ENCODE data around the gene EPB41L4B.
"Not testable (repeated sequence)": the region's sequence is repeated elsewhere in the genome, so short reads cannot be mapped to it uniquely, and the experiment has no call there.

The EPB41L4B gene

DNA sequence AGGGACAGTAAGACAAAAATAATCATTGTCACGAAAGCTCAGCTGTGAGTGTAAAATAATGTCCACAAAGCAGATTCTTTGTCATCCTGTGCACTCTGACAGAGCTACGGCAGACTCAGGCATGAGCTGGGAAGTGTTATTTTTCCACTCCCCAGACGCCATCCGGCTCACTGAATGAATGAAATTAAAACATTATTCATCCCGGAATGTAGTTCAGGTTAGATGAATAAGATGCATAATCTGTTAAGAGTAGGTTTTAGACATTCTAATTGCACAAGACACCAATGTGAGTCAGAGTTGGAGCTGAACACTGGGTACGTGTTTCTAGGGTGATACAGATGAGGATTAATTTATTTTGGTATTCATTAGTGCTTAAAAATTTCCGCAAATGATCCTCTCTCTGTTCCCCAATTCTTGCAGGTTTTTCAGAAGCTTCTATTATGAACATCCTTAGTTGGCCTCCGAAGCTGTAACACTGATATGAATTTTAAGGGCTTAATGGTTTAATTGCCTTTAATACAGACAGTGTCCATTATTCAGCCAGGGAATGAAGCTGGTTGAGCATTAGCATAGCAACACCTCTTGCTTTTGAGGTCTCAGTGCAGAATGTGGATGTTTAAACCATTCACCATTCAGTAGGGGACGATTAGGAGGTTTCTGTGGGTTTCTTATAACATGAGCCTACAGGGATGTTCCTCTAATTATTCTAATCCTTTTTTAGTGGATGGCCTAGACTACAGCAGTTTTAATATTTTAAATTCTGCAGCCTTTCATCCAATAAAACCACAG is 88.2 kb downstream of the EPB41L4B start:
- DNase-seq (ENCODE audit: low spot score in 2 of 2) (no peak), ATAC-seq (no peak)
- Mint-ChIP-seq H3K27ac (no peak overlapping the region), H3K4me3 (no peak overlapping the region), H3K4me1 (no peaks in the 10 kb centered on the region), H3K9me3 (no peaks in the 10 kb centered on the region), H3K36me3 (no peaks in the 10 kb centered on the region)

DNA sequence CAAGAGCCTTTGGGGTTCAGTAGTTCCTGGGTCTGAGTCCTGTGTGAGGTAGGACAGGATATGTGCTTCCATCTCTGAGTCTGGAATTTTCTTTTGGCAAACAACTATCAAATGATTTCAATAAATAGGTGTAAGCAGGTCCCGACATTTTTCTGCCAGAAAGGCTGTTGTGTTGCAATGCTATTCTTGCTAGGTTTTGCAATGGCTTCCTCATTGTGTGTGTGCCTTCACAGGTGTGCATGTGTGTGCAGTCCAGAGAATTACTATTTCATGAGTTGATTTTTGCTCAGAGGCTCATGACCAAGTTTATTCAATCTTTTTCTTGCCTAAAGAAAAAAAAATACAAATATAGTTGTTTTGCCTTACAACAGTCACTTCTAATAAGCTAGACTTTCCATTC is 89.3 kb downstream of the EPB41L4B start:
- Mint-ChIP-seq H3K36me3 (no peaks in the 10 kb centered on the region), H3K9me3 (no peaks in the 10 kb centered on the region), H3K4me1 (no peaks in the 10 kb centered on the region), H3K27ac (no peak overlapping the region), H3K4me3 (no peak overlapping the region)
- no peak for DNase-seq (ENCODE audit: low spot score in 2 of 2)
- no peak for ATAC-seq

DNA sequence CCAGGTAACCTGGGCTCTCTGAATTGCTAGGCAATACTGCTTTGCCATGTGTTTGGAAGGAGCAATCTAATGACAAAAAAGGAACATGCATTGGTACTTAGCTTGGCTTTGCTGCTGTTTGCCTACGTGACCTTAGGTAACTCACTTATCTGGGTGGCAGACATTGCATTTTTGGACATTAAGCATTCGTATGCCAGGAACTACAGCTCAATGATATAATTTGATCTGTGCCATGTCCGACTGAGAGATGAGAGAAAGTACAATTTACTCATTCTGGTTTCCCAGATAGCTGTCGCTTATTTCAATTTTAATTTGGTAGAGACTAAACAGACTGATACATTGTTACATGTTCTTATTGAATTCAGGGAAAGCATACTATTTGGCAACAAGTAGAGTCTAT is 90.6 kb downstream of the EPB41L4B start:
- DNase-seq (ENCODE audit: low spot score in 2 of 2) = no peak
- H3K9me3 Mint-ChIP-seq = no peaks in the 10 kb centered on the region
- H3K27ac Mint-ChIP-seq = no peak overlapping the region
- no peaks in the 10 kb centered on the region for H3K4me1 Mint-ChIP-seq
- no peak for ATAC-seq
- H3K4me3 Mint-ChIP-seq = no peak overlapping the region
- H3K36me3 Mint-ChIP-seq = no peaks in the 10 kb centered on the region

DNA sequence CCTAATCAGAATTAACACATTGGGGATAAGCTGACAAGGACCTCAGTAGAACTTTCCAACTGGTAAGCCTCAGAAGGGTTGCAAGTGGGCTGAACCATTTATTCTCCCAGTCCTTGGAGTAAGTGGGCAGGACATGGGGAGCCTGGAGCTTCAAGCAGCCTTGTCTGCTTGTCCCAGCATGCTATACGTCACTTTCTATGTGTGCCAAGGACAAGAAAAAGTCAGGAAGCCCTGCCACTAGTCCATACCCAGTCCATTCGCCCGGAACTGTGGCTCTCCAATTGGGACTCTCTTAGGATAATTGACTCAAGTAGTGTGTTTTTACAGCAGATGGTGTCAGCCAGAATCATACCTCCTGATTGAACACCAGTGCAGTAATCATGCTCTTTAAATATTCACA is 91.2 kb downstream of the EPB41L4B start:
- H3K27ac Mint-ChIP-seq = no peak overlapping the region
- ATAC-seq (no peak), DNase-seq (ENCODE audit: low spot score in 2 of 2) (no peak)
- no peaks in the 10 kb centered on the region for H3K9me3 Mint-ChIP-seq
- H3K4me1 Mint-ChIP-seq = no peaks in the 10 kb centered on the region
- no peaks in the 10 kb centered on the region for H3K36me3 Mint-ChIP-seq
- no peak overlapping the region for H3K4me3 Mint-ChIP-seq

DNA sequence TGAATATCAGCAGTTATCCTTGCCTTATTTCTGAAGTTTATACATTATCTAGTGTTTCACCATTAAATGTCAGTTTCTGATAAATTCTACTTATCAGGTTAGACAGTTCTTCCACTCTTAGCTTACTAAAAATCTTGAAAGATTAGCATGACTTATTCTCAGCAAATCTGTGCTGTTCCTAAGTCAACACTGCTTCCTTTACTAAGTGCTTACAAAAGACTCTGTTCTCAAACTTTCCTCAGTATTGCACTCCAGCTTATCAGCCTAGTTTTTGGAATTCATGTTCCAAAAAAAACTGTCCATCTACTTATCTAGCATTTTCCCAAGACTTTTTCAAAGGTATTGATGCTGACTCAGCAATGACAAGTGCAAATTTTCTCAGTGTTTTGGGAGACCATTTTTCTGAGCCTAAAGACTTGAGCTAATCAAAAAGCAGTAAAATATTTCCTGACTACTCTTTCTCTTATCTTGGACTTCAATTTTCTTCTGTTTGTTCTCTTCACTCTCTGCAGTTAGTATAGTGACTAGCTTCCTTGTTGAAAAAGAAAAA is 92.7 kb downstream of the EPB41L4B start:
- Mint-ChIP-seq H3K9me3 (no peaks in the 10 kb centered on the region), H3K36me3 (no peaks in the 10 kb centered on the region), H3K4me3 (no peak overlapping the region), H3K4me1 (no peaks in the 10 kb centered on the region), H3K27ac (no peak overlapping the region)
- ATAC-seq (no peak), DNase-seq (ENCODE audit: low spot score in 2 of 2) (no peak)

DNA sequence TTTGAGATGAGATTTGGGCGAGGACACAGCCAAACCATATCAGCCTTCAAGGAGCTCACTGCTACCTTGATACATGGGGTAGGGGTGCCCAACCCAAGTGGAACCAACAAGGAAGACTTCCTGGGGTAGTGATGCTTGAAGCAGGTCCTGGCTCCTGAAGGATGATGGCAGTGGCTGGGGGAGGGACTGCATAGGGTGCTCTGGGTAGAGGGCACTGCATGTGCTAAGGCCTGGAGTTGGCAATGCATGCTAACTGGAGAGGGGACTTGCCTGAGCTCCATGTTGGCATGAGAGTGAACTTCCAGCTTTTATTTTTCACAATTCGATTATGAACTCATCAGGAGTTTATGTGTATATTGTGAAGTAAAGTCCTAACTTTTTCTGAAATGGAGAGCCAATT is 95.2 kb downstream of the EPB41L4B start:
- no peak overlapping the region for H3K27ac Mint-ChIP-seq
- DNase-seq (ENCODE audit: low spot score in 2 of 2) (no peak), ATAC-seq (no peak)
- H3K36me3 Mint-ChIP-seq = no peaks in the 10 kb centered on the region
- no peaks in the 10 kb centered on the region for H3K9me3 Mint-ChIP-seq
- no peaks in the 10 kb centered on the region for H3K4me1 Mint-ChIP-seq
- no peak overlapping the region for H3K4me3 Mint-ChIP-seq

GRCh38 chr9:109224751-109225150 is 96.1 kb downstream of the EPB41L4B start:
- no peak for DNase-seq (ENCODE audit: low spot score in 2 of 2)
- Mint-ChIP-seq H3K36me3 (no peaks in the 10 kb centered on the region), H3K4me1 (no peaks in the 10 kb centered on the region), H3K4me3 (no peak overlapping the region), H3K27ac (no peak overlapping the region), H3K9me3 (no peaks in the 10 kb centered on the region)
- peak; percentile 27 for ATAC-seq

GRCh38 chr9:109218242-109218641 is 102.6 kb downstream of the EPB41L4B start:
- not testable (repeated sequence) for H3K4me1 Mint-ChIP-seq; ATAC-seq; DNase-seq (ENCODE audit: low spot score in 2 of 2); H3K27ac Mint-ChIP-seq; H3K9me3 Mint-ChIP-seq; H3K4me3 Mint-ChIP-seq; H3K36me3 Mint-ChIP-seq

DNA sequence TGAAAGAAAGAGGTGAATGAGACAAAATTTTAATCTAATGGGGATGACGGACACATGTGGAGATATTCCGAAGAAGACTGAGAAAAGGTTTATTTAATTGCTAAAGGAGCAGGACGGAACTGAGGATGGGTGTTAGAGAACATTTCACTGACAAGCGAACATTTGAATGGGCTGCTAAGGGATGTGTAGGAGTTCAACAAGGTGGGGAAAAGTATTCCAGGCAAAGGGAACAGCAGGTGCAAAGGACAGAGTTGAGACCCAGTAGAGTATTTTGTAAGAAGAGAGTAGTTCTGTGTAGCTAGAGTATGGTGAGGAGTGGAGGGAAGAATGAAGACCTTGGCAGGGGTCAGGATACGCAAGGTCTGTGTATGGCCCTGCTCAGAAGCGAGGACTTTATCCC is 106.4 kb downstream of the EPB41L4B start:
- no peak for DNase-seq (ENCODE audit: low spot score in 2 of 2)
- Mint-ChIP-seq H3K4me1 (no peaks in the 10 kb centered on the region), H3K4me3 (no peak overlapping the region), H3K27ac (no peak overlapping the region), H3K9me3 (no peaks in the 10 kb centered on the region), H3K36me3 (no peaks in the 10 kb centered on the region)
- no peak for ATAC-seq

GRCh38 chr9:109213285-109214121 is 107.4 kb downstream of the EPB41L4B start:
- DNase-seq (ENCODE audit: low spot score in 2 of 2) = no peak
- Mint-ChIP-seq H3K4me3 (no peak overlapping the region), H3K4me1 (no peaks in the 10 kb centered on the region), H3K9me3 (no peaks in the 10 kb centered on the region), H3K27ac (no peak overlapping the region), H3K36me3 (no peaks in the 10 kb centered on the region)
- no peak for ATAC-seq

DNA sequence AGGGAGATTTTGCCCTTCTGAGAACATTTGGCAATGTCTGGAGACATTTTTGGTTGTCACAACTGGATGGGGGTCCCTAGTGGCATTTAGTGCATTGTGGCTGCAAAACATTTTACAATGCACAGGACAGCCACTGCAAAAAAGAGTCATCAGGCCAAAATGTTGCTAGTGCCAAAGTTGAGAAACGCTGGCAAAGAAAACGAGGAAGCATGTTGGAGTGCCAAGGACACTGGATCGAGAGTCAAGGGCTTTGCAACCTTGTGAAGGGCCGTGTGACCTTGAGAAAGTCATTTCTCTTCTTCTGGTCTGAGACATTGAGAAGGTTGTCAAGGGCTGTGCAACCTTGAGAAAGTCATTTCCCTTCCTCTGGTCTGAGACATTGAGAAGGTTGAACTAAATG is 108.1 kb downstream of the EPB41L4B start:
- H3K27ac Mint-ChIP-seq = no peak overlapping the region
- H3K9me3 Mint-ChIP-seq = no peaks in the 10 kb centered on the region
- no peaks in the 10 kb centered on the region for H3K4me1 Mint-ChIP-seq
- no peak for ATAC-seq
- no peak overlapping the region for H3K4me3 Mint-ChIP-seq
- DNase-seq (ENCODE audit: low spot score in 2 of 2) = no peak
- no peaks in the 10 kb centered on the region for H3K36me3 Mint-ChIP-seq

- Mint-ChIP-seq H3K9me3 (no peaks in the 10 kb centered on the region), H3K4me3 (no peak overlapping the region), H3K27ac (no peak overlapping the region), H3K4me1 (no peaks in the 10 kb centered on the region), H3K36me3 (no peaks in the 10 kb centered on the region)
- DNase-seq (ENCODE audit: low spot score in 2 of 2) = no peak
- ATAC-seq = no peak
Measured at GRCh38 chr9:109206670-109207069, 114.2 kb downstream of the EPB41L4B start.

DNA sequence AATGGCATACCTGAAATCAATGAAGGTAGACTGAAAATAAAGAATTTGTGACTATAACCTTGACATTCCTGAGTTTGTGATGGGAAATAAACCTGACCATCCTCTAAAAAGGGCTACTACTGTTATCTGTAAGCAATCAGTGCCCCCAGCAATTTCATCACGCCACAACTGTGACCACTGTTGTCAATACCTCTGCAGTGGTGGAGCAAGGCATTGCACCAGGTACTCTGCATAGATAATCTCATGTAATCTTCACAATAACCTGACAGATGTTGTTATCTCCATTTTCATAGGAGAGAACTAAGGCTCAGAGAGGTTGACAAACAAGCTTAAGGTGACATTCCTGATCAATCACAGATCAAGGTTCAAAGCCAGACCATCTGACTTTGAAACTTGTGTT is 115.3 kb downstream of the EPB41L4B start:
- no peak for DNase-seq (ENCODE audit: low spot score in 2 of 2)
- no peaks in the 10 kb centered on the region for H3K4me1 Mint-ChIP-seq
- H3K4me3 Mint-ChIP-seq = no peak overlapping the region
- H3K9me3 Mint-ChIP-seq = no peaks in the 10 kb centered on the region
- H3K27ac Mint-ChIP-seq = no peak overlapping the region
- no peak for ATAC-seq
- H3K36me3 Mint-ChIP-seq = no peaks in the 10 kb centered on the region

- H3K9me3 Mint-ChIP-seq = no peaks in the 10 kb centered on the region
- no peak for ATAC-seq
- H3K4me3 Mint-ChIP-seq = no peak overlapping the region
- no peaks in the 10 kb centered on the region for H3K36me3 Mint-ChIP-seq
- H3K27ac Mint-ChIP-seq = no peak overlapping the region
- DNase-seq (ENCODE audit: low spot score in 2 of 2) = no peak
- H3K4me1 Mint-ChIP-seq = no peaks in the 10 kb centered on the region
Measured at GRCh38 chr9:109203761-109204360, 117.0 kb downstream of the EPB41L4B start.

GRCh38 chr9:109199676-109200075 is 121.2 kb downstream of the EPB41L4B start:
- H3K27ac Mint-ChIP-seq = no peak overlapping the region
- no peaks in the 10 kb centered on the region for H3K36me3 Mint-ChIP-seq
- H3K9me3 Mint-ChIP-seq = no peaks in the 10 kb centered on the region
- H3K4me3 Mint-ChIP-seq = no peak overlapping the region
- DNase-seq (ENCODE audit: low spot score in 2 of 2) (no peak), ATAC-seq (no peak)
- H3K4me1 Mint-ChIP-seq = no peaks in the 10 kb centered on the region
